IMR-90 (cell line): ENCODE measurements around the gene NRXN2. TPM values are rescaled to one million over a fixed set of nuclear protein-coding genes. Genes with fewer than 3 reads are reported as not detected.

Experiments
- ATAC-seq: fragments of 200-7000 bp; cut with Tn5 transposase; 2 replicates; pipeline ENCODE4 v1.9.1; 2020; ENCODE audit warnings: low read depth, mild to moderate bottlenecking, moderate library complexity
- BruUV-seq: library from RNA; stranded (reverse); fragments of 400-500 nt; replicated peaks from 2 replicates; lab custom pipeline; 2021; lab: Mats Ljungman, UMichigan
- CTCF ChIA-PET: fragments of 300-600 bp; formaldehyde crosslinking; extraction: SDS; loops from one replicate; lab custom pipeline; 2021; ENCODE audit warnings: antibody characterized with exemption; lab: Yijun Ruan, JAX
- POLR2A ChIA-PET: fragments of 300-600 bp; sonication (Branson Sonifier 250); formaldehyde crosslinking; loops from one replicate; lab custom pipeline; 2022; ENCODE audit warnings: antibody characterized with exemption; ENCODE audit not compliant: unreplicated experiment; lab: Charles Lee
- DNase-seq: peaks from one replicate; pipeline ENCODE4 v3.0.0; 2013
- H2AFZ ChIP-seq: replicated peaks from 2 replicates; pipeline ENCODE3; 2013; ENCODE audit warnings: low read length, mild to moderate bottlenecking; ENCODE audit not compliant: poor library complexity
- H2AK5ac ChIP-seq: 2 replicates; pipeline ENCODE4 v1.6.1; 2013; ENCODE audit warnings: low read depth, low read length, inconsistent platforms
- H2AK9ac ChIP-seq: replicated peaks from 2 replicates; pipeline ENCODE3; 2013; ENCODE audit warnings: mild to moderate bottlenecking, low read depth, low read length, moderate library complexity; ENCODE audit not compliant: poor library complexity
- H2BK120ac ChIP-seq: 2 replicates; pipeline ENCODE4 v1.6.1; 2013; ENCODE audit warnings: low read depth, low read length, inconsistent platforms
- H2BK15ac ChIP-seq: 3 replicates; pipeline ENCODE4 v1.6.1; 2013; ENCODE audit warnings: low read depth, low read length, inconsistent platforms
- H2BK20ac ChIP-seq: 2 replicates; pipeline ENCODE4 v1.6.1; 2013; ENCODE audit warnings: low read depth, mild to moderate bottlenecking, inconsistent platforms, low read length, moderate library complexity
- H2BK5ac ChIP-seq: 2 replicates; pipeline ENCODE4 v1.6.1; 2013; ENCODE audit warnings: mild to moderate bottlenecking, low read depth, low read length, inconsistent platforms; ENCODE audit not compliant: poor library complexity, severe bottlenecking
- H3K14ac ChIP-seq: replicated peaks from 2 replicates; pipeline ENCODE4 v1.6.1; 2013; ENCODE audit warnings: low read depth, low read length, inconsistent platforms
- H3K18ac ChIP-seq: 2 replicates; pipeline ENCODE4 v1.6.1; 2013; ENCODE audit warnings: low read depth, low read length, control low read depth
- H3K23ac ChIP-seq: 2 replicates; pipeline ENCODE4 v1.6.1; 2013; ENCODE audit warnings: low read depth, low read length, inconsistent platforms
- H3K27ac ChIP-seq: 2 replicates; pipeline ENCODE4 v1.5.1; 2013; ENCODE audit warnings: mild to moderate bottlenecking, control low read depth, low read length; ENCODE audit not compliant: insufficient read depth
- H3K27me3 ChIP-seq: 2 replicates; pipeline ENCODE4 v1.6.1; 2013; ENCODE audit warnings: low read length; ENCODE audit not compliant: control insufficient read depth, insufficient read depth
- H3K36me3 ChIP-seq: 2 replicates; pipeline ENCODE4 v1.6.1; 2013; ENCODE audit warnings: low read length, mixed read lengths; ENCODE audit not compliant: control insufficient read depth, insufficient read depth
- H3K4ac ChIP-seq: 2 replicates; pipeline ENCODE4 v1.6.1; 2013; ENCODE audit warnings: low read depth, low read length, inconsistent platforms
- H3K4me1 ChIP-seq: 2 replicates; pipeline ENCODE4 v1.6.1; 2013; ENCODE audit warnings: low read length, mixed read lengths; ENCODE audit not compliant: control insufficient read depth, insufficient read depth
- H3K4me2 ChIP-seq: 2 replicates; pipeline ENCODE4 v1.6.1; 2013; ENCODE audit warnings: low read depth, mild to moderate bottlenecking, control low read depth, low read length, moderate library complexity
- H3K4me3 ChIP-seq: 2 replicates; pipeline ENCODE4 v1.5.1; 2013; ENCODE audit warnings: low read depth, mild to moderate bottlenecking, control low read depth, low read length, moderate library complexity; ENCODE audit not compliant: insufficient read depth
- H3K56ac ChIP-seq: 2 replicates; pipeline ENCODE4 v1.6.1; 2013; ENCODE audit warnings: low read length, inconsistent platforms; ENCODE audit not compliant: insufficient read depth; ENCODE audit errors: extremely low read depth
- H3K79me1 ChIP-seq, 2 experiments: 2 replicates each; pipeline ENCODE4 v1.6.1; 2013; ENCODE audit warnings: low read length in 2 of 2, inconsistent platforms in 1 of 2, low read depth in 1 of 2
- H3K9ac ChIP-seq: 2 replicates; pipeline ENCODE4 v1.6.1; 2013; ENCODE audit warnings: low read depth, low read length, control low read depth
- H3K9me1 ChIP-seq: 2 replicates; pipeline ENCODE4 v1.6.1; 2013; ENCODE audit warnings: low read length, inconsistent platforms; ENCODE audit not compliant: insufficient read depth
- H3K9me3 ChIP-seq: 2 replicates; pipeline ENCODE4 v1.6.1; 2013; ENCODE audit warnings: low read length; ENCODE audit not compliant: control insufficient read depth, insufficient read depth
- H4K20me1 ChIP-seq: 2 replicates; pipeline ENCODE4 v1.6.1; 2013; ENCODE audit warnings: low read length, inconsistent platforms; ENCODE audit not compliant: insufficient read depth
- H4K5ac ChIP-seq: 2 replicates; pipeline ENCODE4 v1.6.1; 2013; ENCODE audit warnings: mild to moderate bottlenecking, low read depth, low read length, control low read depth
- H4K8ac ChIP-seq, 2 experiments: 2 replicates each; pipeline ENCODE4 v1.6.1; 2013; ENCODE audit warnings: low read depth in 2 of 2, low read length in 2 of 2, control low read depth in 1 of 2, inconsistent platforms in 1 of 2
- H4K91ac ChIP-seq: 2 replicates; pipeline ENCODE4 v1.6.1; 2013; ENCODE audit warnings: low read depth, low read length, inconsistent platforms; ENCODE audit not compliant: insufficient read depth
- FOS ChIP-seq: fragments of 150-350 bp; IDR thresholded peaks from 2 replicates; pipeline ENCODE4 v1.6.1; 2016; ENCODE audit warnings: low read depth, low read length
- MAFK ChIP-seq: IDR thresholded peaks from 2 replicates; pipeline ENCODE4 v1.6.1; 2012; ENCODE audit warnings: low read depth, low read length, improper control_type of control experiment
- MXI1 ChIP-seq: IDR thresholded peaks from 2 replicates; pipeline ENCODE4 v1.6.1; 2012; ENCODE audit warnings: low read depth, mild to moderate bottlenecking, low read length, moderate library complexity, borderline replicate concordance
- POLR2A ChIP-seq: IDR thresholded peaks from 2 replicates; pipeline ENCODE4 v1.6.1; 2012; ENCODE audit warnings: mild to moderate bottlenecking, low read depth, low read length
- RAD21 ChIP-seq: IDR thresholded peaks from 2 replicates; pipeline ENCODE4 v1.6.1; 2012; ENCODE audit warnings: low read length, improper control_type of control experiment
- RFX5 ChIP-seq: IDR thresholded peaks from 2 replicates; pipeline ENCODE4 v1.8.0; 2012; ENCODE audit warnings: low read depth, mild to moderate bottlenecking, low read length, moderate library complexity
- SMC3 ChIP-seq: fragments of 150-350 bp; IDR thresholded peaks from 2 replicates; pipeline ENCODE4 v1.6.1; 2016; ENCODE audit warnings: low read depth, mild to moderate bottlenecking, antibody characterized with exemption, low read length, moderate library complexity
- WGBS, 2 experiments: methylation state at CpG; one replicate each; pipeline versions ENCODE4 v1.1.5 to v1.1.7; 2013; ENCODE audit warnings: missing lambda C conversion rate in 2 of 2; ENCODE audit not compliant: insufficient read length in 1 of 2; ENCODE audit errors: extremely low coverage in 2 of 2; 5-methylcytosine and 5-hydroxymethylcytosine counted together
- dilution Hi-C: fragments of 300-500 bp; cut with HindIII; formaldehyde crosslinking; loops from one replicate; pipeline ENCODE4 v1.14.3; 2018; ENCODE audit warnings: low sequenced_read_pairs; ENCODE audit not compliant: unreplicated experiment
- in situ Hi-C: fragments of 300-500 bp; cut with MboI; formaldehyde crosslinking; loops from 3 replicates; pipeline ENCODE4 v1.14.3; 2019; ENCODE audit warnings: low sequenced_read_pairs, inconsistent platforms, mixed read lengths
- intact Hi-C: fragments of 100-400 bp; cut with micrococcal nuclease; formaldehyde crosslinking; loops from 2 replicates; pipeline ENCODE4 v1.10.0; 2022
- polyA plus RNA-seq, 3 experiments: library from polyadenylated mRNA; depleted of rRNA; stranded (reverse); fragments of >200 nt; gene quantifications; 2 replicates each; pipeline ENCODE4 v1.2.3, GENCODE V29; 2012; ENCODE audit warnings: low replicate concordance in 1 of 3
- total RNA-seq: library from RNA; depleted of rRNA; stranded (reverse); fragments of >200 nt; gene quantifications from 2 replicates; pipeline ENCODE4 v1.2.3, GENCODE V29; 2012
- TF ChIP-seq, protein P1 (sequence below): fragments of 150-350 bp; IDR thresholded peaks from 2 replicates; pipeline ENCODE4 v1.6.1; 2017; ENCODE audit warnings: mild to moderate bottlenecking, antibody characterized with exemption, low read length, low read depth
- TF ChIP-seq, protein P2 (sequence below): conservative IDR thresholded peaks from 2 replicates; pipeline ENCODE4 v1.5.1; 2012; ENCODE audit warnings: mild to moderate bottlenecking, low read depth, low read length, improper control_type of control experiment

The NRXN2 gene
- total and polyA plus RNA-seq, 2 of the 4 experiments (the other 2 are of a cell fraction), result 0.18 to 0.22 TPM

DNA sequence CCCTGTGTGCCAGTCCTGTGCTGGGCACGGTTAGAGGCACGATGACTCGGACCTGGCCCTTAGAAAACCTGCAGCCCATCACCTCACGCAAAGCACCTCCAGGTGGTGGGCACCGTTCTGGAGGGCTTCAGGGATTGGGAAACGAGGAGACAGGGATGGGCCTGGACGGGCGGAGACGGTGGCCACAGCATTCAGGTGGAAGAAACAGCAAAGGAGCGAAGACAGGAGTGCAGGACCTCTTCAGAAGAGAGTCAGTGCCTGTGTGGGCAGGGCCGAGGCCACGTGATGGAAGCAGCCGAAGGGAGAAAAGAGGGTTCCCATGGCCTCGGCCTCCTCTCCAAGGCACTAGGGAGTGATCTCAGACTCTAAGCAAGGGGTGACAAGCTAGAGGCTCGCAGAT, 140.1 kb downstream of the NRXN2 start:
- Histone ChIP-seq H3K9ac (no peak overlapping the region), H3K18ac (no peak overlapping the region), H3K23ac (no peak overlapping the region), H3K56ac (no peak overlapping the region), H3K27me3 (peaks cover 34% of the 10 kb centered on the region), H2BK120ac (no peak overlapping the region), H2BK15ac (no peak overlapping the region), H4K91ac (no peak overlapping the region), H3K9me1 (peaks cover 3% of the 10 kb centered on the region; the same call in 1 of the 2 replicates), H3K4me1 (no peaks in the 10 kb centered on the region), H3K79me1 (no peaks in the 10 kb centered on the region), H2BK5ac (no peak overlapping the region), H2AFZ (peak overlapping the region; percentile 43), H3K4me3 (no peak overlapping the region), H3K9me3 (no peaks in the 10 kb centered on the region), H4K20me1 (no peaks in the 10 kb centered on the region), H2AK5ac (no peak overlapping the region), H4K8ac (no peak overlapping the region), H2AK9ac (peak overlapping the region; percentile 52), H3K27ac (no peak overlapping the region), H3K14ac (no peak overlapping the region), H3K36me3 (no peaks in the 10 kb centered on the region), H3K4me2 (no peak overlapping the region), H4K5ac (no peak overlapping the region), H2BK20ac (no peak overlapping the region), H3K4ac (no peak overlapping the region)
- in situ Hi-C loops (no loop called here), intact Hi-C loops (no loop called here), dilution Hi-C loops (no loop called here)
- CTCF ChIA-PET, result no interaction called here
- WGBS, 2 experiments, result 64% methylated on average over 9 of the region's 15 CpGs; no CpG with 5 or more reads in 1 of the 2 experiments
- POLR2A ChIA-PET, result no interaction called here
- no peak for TF ChIP-seq MAFK
- TF ChIP-seq POLR2A, result no peak
- TF ChIP-seq, protein P1, sequence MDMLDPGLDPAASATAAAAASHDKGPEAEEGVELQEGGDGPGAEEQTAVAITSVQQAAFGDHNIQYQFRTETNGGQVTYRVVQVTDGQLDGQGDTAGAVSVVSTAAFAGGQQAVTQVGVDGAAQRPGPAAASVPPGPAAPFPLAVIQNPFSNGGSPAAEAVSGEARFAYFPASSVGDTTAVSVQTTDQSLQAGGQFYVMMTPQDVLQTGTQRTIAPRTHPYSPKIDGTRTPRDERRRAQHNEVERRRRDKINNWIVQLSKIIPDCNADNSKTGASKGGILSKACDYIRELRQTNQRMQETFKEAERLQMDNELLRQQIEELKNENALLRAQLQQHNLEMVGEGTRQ, result no peak
- no peak for TF ChIP-seq RFX5
- no peak for TF ChIP-seq RAD21
- TF ChIP-seq SMC3, result no peak
- no peak for TF ChIP-seq MXI1
- TF ChIP-seq, protein P2, sequence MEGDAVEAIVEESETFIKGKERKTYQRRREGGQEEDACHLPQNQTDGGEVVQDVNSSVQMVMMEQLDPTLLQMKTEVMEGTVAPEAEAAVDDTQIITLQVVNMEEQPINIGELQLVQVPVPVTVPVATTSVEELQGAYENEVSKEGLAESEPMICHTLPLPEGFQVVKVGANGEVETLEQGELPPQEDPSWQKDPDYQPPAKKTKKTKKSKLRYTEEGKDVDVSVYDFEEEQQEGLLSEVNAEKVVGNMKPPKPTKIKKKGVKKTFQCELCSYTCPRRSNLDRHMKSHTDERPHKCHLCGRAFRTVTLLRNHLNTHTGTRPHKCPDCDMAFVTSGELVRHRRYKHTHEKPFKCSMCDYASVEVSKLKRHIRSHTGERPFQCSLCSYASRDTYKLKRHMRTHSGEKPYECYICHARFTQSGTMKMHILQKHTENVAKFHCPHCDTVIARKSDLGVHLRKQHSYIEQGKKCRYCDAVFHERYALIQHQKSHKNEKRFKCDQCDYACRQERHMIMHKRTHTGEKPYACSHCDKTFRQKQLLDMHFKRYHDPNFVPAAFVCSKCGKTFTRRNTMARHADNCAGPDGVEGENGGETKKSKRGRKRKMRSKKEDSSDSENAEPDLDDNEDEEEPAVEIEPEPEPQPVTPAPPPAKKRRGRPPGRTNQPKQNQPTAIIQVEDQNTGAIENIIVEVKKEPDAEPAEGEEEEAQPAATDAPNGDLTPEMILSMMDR, result no peak
- no peak for TF ChIP-seq FOS
- DNase-seq, result no peak
- ATAC-seq, result no peak
- BruUV-seq, result no TSS peak
